Measurements from ENCODE around the gene SOX6. TPM values are rescaled to one million over a fixed set of nuclear protein-coding genes. Genes with fewer than 3 reads are reported as not detected.
A peak's percentile ranks its signal among the peaks of the same experiment; 100 is the strongest.

Gene SOX6
- total and polyA plus RNA-seq, 7 donors: 0.61 to 47.6 (median 14.6) TPM

GRCh38 chr11:16226245-16226644 is 130.1 kb downstream of the SOX6 start:
- DNase-seq (peak in 1 of 2 donors; percentile 34), ATAC-seq (peak in 3 of 4 donors; percentile 66 to 87 (median 71))
- Histone ChIP-seq H3K27me3 (ENCODE audit: insufficient read depth in 3 of 3, low read length in 2 of 3) (no peaks in the 10 kb centered on the region), H3K27ac (no peak overlapping the region), H3K4me1 (peaks cover 7% of the 10 kb centered on the region), H3K36me3 (ENCODE audit: insufficient read depth in 1 of 2, low read depth in 1 of 2) (no peaks in the 10 kb centered on the region), H3K4me3 (no peak overlapping the region), H3K9me3 (no peaks in the 10 kb centered on the region)
- intact Hi-C loops (cut with DNase I): no loop called here
- 67 to 75% (median 70%) methylated on average over 3 of the region's 3 CpGs for WGBS, 3 donors
- no peak for TF ChIP-seq CTCF (IDR thresholded peaks at IDR 0.05)

- no peaks in the 10 kb centered on the region for H3K9me3 ChIP-seq
- H3K27me3 ChIP-seq (ENCODE audit: insufficient read depth in 3 of 3, low read length in 2 of 3): no peaks in the 10 kb centered on the region
- no peak overlapping the region for H3K27ac ChIP-seq
- peaks cover 7% of the 10 kb centered on the region for H3K4me1 ChIP-seq
- WGBS, 3 donors: 75 to 97% (median 86%) methylated on average over 1 of the region's 1 CpG
- H3K4me3 ChIP-seq: no peak overlapping the region
- intact Hi-C loops (cut with DNase I): no loop called here
- DNase-seq (no peak), ATAC-seq (no peak)
- no peak for TF ChIP-seq CTCF (IDR thresholded peaks at IDR 0.05)
- no peaks in the 10 kb centered on the region for H3K36me3 ChIP-seq (ENCODE audit: insufficient read depth in 1 of 2, low read depth in 1 of 2)
Observed at GRCh38 chr11:16225623-16226022, 130.7 kb downstream of the SOX6 start.

- DNase-seq (no peak), ATAC-seq (no peak)
- Histone ChIP-seq H3K27me3 (ENCODE audit: insufficient read depth in 3 of 3, low read length in 2 of 3) (no peaks in the 10 kb centered on the region), H3K4me1 (peaks cover 7% of the 10 kb centered on the region), H3K27ac (no peak overlapping the region), H3K4me3 (no peak overlapping the region), H3K9me3 (no peaks in the 10 kb centered on the region), H3K36me3 (ENCODE audit: insufficient read depth in 1 of 2, low read depth in 1 of 2) (no peaks in the 10 kb centered on the region)
- no peak for TF ChIP-seq CTCF (IDR thresholded peaks at IDR 0.05)
- intact Hi-C loops (cut with DNase I): no loop called here
- 70 to 76% (median 74%) methylated on average over 1 of the region's 1 CpG for WGBS, 3 donors
Observed at GRCh38 chr11:16223558-16223957, 132.8 kb downstream of the SOX6 start.

GRCh38 chr11:16217631-16218030 is 138.7 kb downstream of the SOX6 start:
- intact Hi-C loops (cut with DNase I): no loop called here
- no peak for TF ChIP-seq CTCF (IDR thresholded peaks at IDR 0.05)
- ATAC-seq: no peak
- DNase-seq: no peak
- 92 to 95% (median 93%) methylated on average over 3 of the region's 3 CpGs for WGBS, 3 donors
- H3K27me3 ChIP-seq (ENCODE audit: insufficient read depth in 3 of 3, low read length in 2 of 3): no peaks in the 10 kb centered on the region
- no peaks in the 10 kb centered on the region for H3K36me3 ChIP-seq (ENCODE audit: insufficient read depth in 1 of 2, low read depth in 1 of 2)
- H3K9me3 ChIP-seq: no peaks in the 10 kb centered on the region
- H3K4me1 ChIP-seq: peaks cover 17% of the 10 kb centered on the region
- no peak overlapping the region for H3K27ac ChIP-seq
- H3K4me3 ChIP-seq: no peak overlapping the region

- Histone ChIP-seq H3K36me3 (ENCODE audit: insufficient read depth in 1 of 2, low read depth in 1 of 2) (no peaks in the 10 kb centered on the region), H3K9me3 (no peaks in the 10 kb centered on the region), H3K27me3 (ENCODE audit: insufficient read depth in 3 of 3, low read length in 2 of 3) (no peaks in the 10 kb centered on the region), H3K4me1 (peaks cover 17% of the 10 kb centered on the region), H3K4me3 (no peak overlapping the region), H3K27ac (no peak overlapping the region)
- ATAC-seq (no peak), DNase-seq (no peak)
- 75 to 91% (median 91%) methylated on average over 3 of the region's 3 CpGs for WGBS, 3 donors
- intact Hi-C loops (cut with DNase I): no loop called here
- TF ChIP-seq CTCF (IDR thresholded peaks at IDR 0.05): no peak
Observed at GRCh38 chr11:16216831-16217230, 139.5 kb downstream of the SOX6 start.

Measured in psoas muscle (tissue), 8 donors.